GM19193 (cell line): ENCODE results near the gene TCF7L2.

Source experiments
- POLR2A ChIP-seq: IDR thresholded peaks from 4 replicates; pipeline ENCODE4 v1.6.1; 2011; ENCODE audit not compliant: insufficient read depth, insufficient read length; ENCODE audit errors: extremely low read depth

Gene TCF7L2

GRCh38 chr10:113060201-113061053 is 110.4 kb downstream of the TCF7L2 start:
- no peak for TF ChIP-seq POLR2A

- no peak for TF ChIP-seq POLR2A
These were observed 111.0 kb downstream of the TCF7L2 start for GRCh38 chr10:113061054-113061430.

GRCh38 chr10:113061557-113061956 is 111.5 kb downstream of the TCF7L2 start:
- no peak for TF ChIP-seq POLR2A

- TF ChIP-seq POLR2A = no peak
These were observed 113.3 kb downstream of the TCF7L2 start for GRCh38 chr10:113063043-113063967.

- no peak for TF ChIP-seq POLR2A
These were observed 114.0 kb downstream of the TCF7L2 start for GRCh38 chr10:113064039-113064438.

- TF ChIP-seq POLR2A = no peak
These were observed 116.7 kb downstream of the TCF7L2 start for GRCh38 chr10:113066561-113067312.

- TF ChIP-seq POLR2A = no peak
These were observed 117.5 kb downstream of the TCF7L2 start for GRCh38 chr10:113067501-113067900.

GRCh38 chr10:113068178-113068890 is 118.3 kb downstream of the TCF7L2 start:
- no peak for TF ChIP-seq POLR2A

- TF ChIP-seq POLR2A = no peak
These were observed 119.5 kb downstream of the TCF7L2 start for GRCh38 chr10:113069595-113069994.

GRCh38 chr10:113071446-113071845 is 121.4 kb downstream of the TCF7L2 start:
- no peak for TF ChIP-seq POLR2A

GRCh38 chr10:113073549-113074189 is 123.6 kb downstream of the TCF7L2 start:
- no peak for TF ChIP-seq POLR2A

- TF ChIP-seq POLR2A = no peak
These were observed 126.9 kb downstream of the TCF7L2 start for GRCh38 chr10:113076949-113077348.

- TF ChIP-seq POLR2A = no peak
These were observed 128.3 kb downstream of the TCF7L2 start for GRCh38 chr10:113078282-113078907.

- TF ChIP-seq POLR2A = no peak
These were observed 130.2 kb downstream of the TCF7L2 start for GRCh38 chr10:113080061-113080924.
